CD14-positive monocyte (primary cell): ENCODE measurements around the gene EPB41L2. TPM values are rescaled to one million over a fixed set of nuclear protein-coding genes. Genes with fewer than 3 reads are reported as not detected.

Experiments used
- DNase-seq, 3 donors: peaks; one replicate each; pipeline ENCODE4 v3.0.0-alpha.2; 2011 to 2022
- H2AFZ ChIP-seq: 2 replicates; pipeline ENCODE4 v1.6.0; 2012; ENCODE audit warnings: mild to moderate bottlenecking, low read depth, low read length, inconsistent platforms; ENCODE audit not compliant: insufficient read depth, poor library complexity, severe bottlenecking
- H3K27ac ChIP-seq, 2 donors: 1 replicate in 1 of 2; 2 replicates in 1 of 2; pipeline ENCODE4 v1.5.1; 2012 to 2013; ENCODE audit warnings: low read length in 2 of 2, control low read depth in 1 of 2, inconsistent platforms in 1 of 2, low read depth in 1 of 2, mild to moderate bottlenecking in 1 of 2
- H3K27me3 ChIP-seq, 2 donors: one replicate each; pipeline versions ENCODE4 v1.6.0 to v1.6.1; 2011 to 2013; ENCODE audit warnings: low read length in 2 of 2; ENCODE audit not compliant: control insufficient read depth in 2 of 2, insufficient read depth in 2 of 2
- H3K36me3 ChIP-seq, 2 donors: replicated peaks in 1 of 2; 1 replicate in 1 of 2; 2 replicates in 1 of 2; pipeline versions ENCODE4 v1.5.1 to v1.6.1; 2012 to 2013; ENCODE audit warnings: low read length in 2 of 2, control low read depth in 1 of 2, inconsistent platforms in 1 of 2, mild to moderate bottlenecking in 1 of 2; ENCODE audit not compliant: insufficient read depth in 2 of 2, control insufficient read depth in 1 of 2
- H3K4me1 ChIP-seq, 2 donors: 1 replicate in 1 of 2; 2 replicates in 1 of 2; pipeline versions ENCODE4 v1.5.1 to v1.6.1; 2012 to 2013; ENCODE audit warnings: low read length in 2 of 2, control low read depth in 1 of 2, inconsistent platforms in 1 of 2, mild to moderate bottlenecking in 1 of 2, moderate library complexity in 1 of 2; ENCODE audit not compliant: insufficient read depth in 2 of 2, control insufficient read depth in 1 of 2
- H3K4me2 ChIP-seq: replicated peaks from 2 replicates; pipeline ENCODE3; 2012; ENCODE audit warnings: low read length, moderate library complexity, mild to moderate bottlenecking; ENCODE audit not compliant: poor library complexity, severe bottlenecking; ENCODE audit errors: extremely low read depth
- H3K4me3 ChIP-seq, 3 experiments: fragments of 200-600 bp in 1 of 3; sonication (generic) in 1 of 3; replicated peaks in 1 of 3; 1 replicate in 2 of 3; 2 replicates in 1 of 3; pipeline ENCODE4 v1.5.1; 2011 to 2013; ENCODE audit warnings: low read length in 3 of 3, mild to moderate bottlenecking in 3 of 3, control low read depth in 2 of 3, low read depth in 2 of 3, inconsistent platforms in 1 of 3, moderate library complexity in 1 of 3
- H3K79me2 ChIP-seq: 2 replicates; pipeline ENCODE4 v1.6.0; 2012; ENCODE audit warnings: mild to moderate bottlenecking, control low read depth, inconsistent platforms, low read length, moderate library complexity; ENCODE audit not compliant: insufficient read depth
- H3K9ac ChIP-seq: 2 replicates; pipeline ENCODE4 v1.6.0; 2017; ENCODE audit warnings: low read length, mild to moderate bottlenecking; ENCODE audit not compliant: insufficient read depth, poor library complexity, severe bottlenecking
- H3K9me3 ChIP-seq, 2 donors: replicated peaks in 1 of 2; 1 replicate in 1 of 2; 2 replicates in 1 of 2; pipeline versions ENCODE4 v1.5.1 to v1.6.1; 2012 to 2013; ENCODE audit warnings: low read length in 2 of 2, control low read depth in 1 of 2; ENCODE audit not compliant: control insufficient read depth in 1 of 2, insufficient read depth in 1 of 2
- H4K20me1 ChIP-seq: 2 replicates; pipeline ENCODE4 v1.6.0; 2012; ENCODE audit warnings: mild to moderate bottlenecking, low read length, control low read depth, moderate library complexity; ENCODE audit not compliant: insufficient read depth
- H3K27ac Mint-ChIP-seq, 7 donors: one replicate each; pipeline ENCODE4 v1.8.0; 2020; ENCODE audit warnings: mild to moderate bottlenecking in 7 of 7, mixed read lengths in 7 of 7, moderate library complexity in 6 of 7, inconsistent platforms in 2 of 7
- H3K27me3 Mint-ChIP-seq, 3 donors: one replicate each; pipeline ENCODE4 v1.8.0; 2021 to 2022; ENCODE audit warnings: low read depth in 3 of 3, mild to moderate bottlenecking in 3 of 3, mixed read lengths in 3 of 3, moderate library complexity in 3 of 3, inconsistent platforms in 1 of 3
- H3K36me3 Mint-ChIP-seq, 2 donors: one replicate each; pipeline ENCODE4 v1.8.0; 2020; ENCODE audit warnings: mixed read lengths in 2 of 2, inconsistent platforms in 1 of 2, mild to moderate bottlenecking in 1 of 2
- H3K4me1 Mint-ChIP-seq: one replicate; pipeline ENCODE4 v1.8.0; 2020; ENCODE audit warnings: mild to moderate bottlenecking, mixed read lengths
- H3K4me3 Mint-ChIP-seq, 2 donors: one replicate each; pipeline ENCODE4 v1.8.0; 2020; ENCODE audit warnings: mild to moderate bottlenecking in 2 of 2, mixed read lengths in 2 of 2, moderate library complexity in 1 of 2
- H3K9me3 Mint-ChIP-seq, 7 donors: one replicate each; pipeline ENCODE4 v1.8.0; 2020 to 2022; ENCODE audit warnings: mixed read lengths in 7 of 7, mild to moderate bottlenecking in 6 of 7, moderate library complexity in 6 of 7, inconsistent platforms in 2 of 7
- WGBS: methylation state at CpG from one replicate; pipeline ENCODE4 v1.1.5; 2013; ENCODE audit warnings: missing lambda C conversion rate; ENCODE audit not compliant: insufficient coverage; 5-methylcytosine and 5-hydroxymethylcytosine counted together
- intact Hi-C, 2 donors: fragments of 100-400 bp; cut with micrococcal nuclease; formaldehyde crosslinking; loops; one replicate each; pipeline versions ENCODE4 v1.15.0 to v1.15.1; 2023
- polyA plus RNA-seq, 3 donors: library from polyadenylated mRNA; depleted of rRNA in 1 of 3; unstranded in 2 of 3; stranded (reverse) in 1 of 3; fragments of 300-500 nt in 2 of 3; fragments of >200 nt in 1 of 3; fragmentation: Illumina TruSeq in 2 of 3; gene quantifications; 1 replicate in 2 of 3; 2 replicates in 1 of 3; pipeline ENCODE4 v1.2.3, GENCODE V29; 2012 to 2021
- TF ChIP-seq, protein P1 (sequence below): fragments of 200-600 bp; IDR thresholded peaks from one replicate; pipeline ENCODE4 v1.8.0; 2022; ENCODE audit warnings: antibody characterized with exemption, mild to moderate bottlenecking

Gene EPB41L2
- polyA plus RNA-seq, 3 donors: 3.4 to 7.2 (median 4.6) TPM

- Mint-ChIP-seq H3K4me1 (no peaks in the 10 kb centered on the region), H3K27ac (no peak overlapping the region), H3K4me3 (no peak overlapping the region), H3K36me3 (no peaks in the 10 kb centered on the region), H3K27me3 (peaks cover 0 to 2% (median 2%) of the 10 kb centered on the region in 3 donors), H3K9me3 (peaks cover 11 to 23% (median 14%) of the 10 kb centered on the region in 7 donors)
- H3K4me3 ChIP-seq: no peak overlapping the region
- peaks cover 9 to 12% of the 10 kb centered on the region in 2 donors for H3K9me3 ChIP-seq
- H3K27ac ChIP-seq: no peak overlapping the region
- TF ChIP-seq, protein P1, sequence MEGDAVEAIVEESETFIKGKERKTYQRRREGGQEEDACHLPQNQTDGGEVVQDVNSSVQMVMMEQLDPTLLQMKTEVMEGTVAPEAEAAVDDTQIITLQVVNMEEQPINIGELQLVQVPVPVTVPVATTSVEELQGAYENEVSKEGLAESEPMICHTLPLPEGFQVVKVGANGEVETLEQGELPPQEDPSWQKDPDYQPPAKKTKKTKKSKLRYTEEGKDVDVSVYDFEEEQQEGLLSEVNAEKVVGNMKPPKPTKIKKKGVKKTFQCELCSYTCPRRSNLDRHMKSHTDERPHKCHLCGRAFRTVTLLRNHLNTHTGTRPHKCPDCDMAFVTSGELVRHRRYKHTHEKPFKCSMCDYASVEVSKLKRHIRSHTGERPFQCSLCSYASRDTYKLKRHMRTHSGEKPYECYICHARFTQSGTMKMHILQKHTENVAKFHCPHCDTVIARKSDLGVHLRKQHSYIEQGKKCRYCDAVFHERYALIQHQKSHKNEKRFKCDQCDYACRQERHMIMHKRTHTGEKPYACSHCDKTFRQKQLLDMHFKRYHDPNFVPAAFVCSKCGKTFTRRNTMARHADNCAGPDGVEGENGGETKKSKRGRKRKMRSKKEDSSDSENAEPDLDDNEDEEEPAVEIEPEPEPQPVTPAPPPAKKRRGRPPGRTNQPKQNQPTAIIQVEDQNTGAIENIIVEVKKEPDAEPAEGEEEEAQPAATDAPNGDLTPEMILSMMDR: no peak
- H3K27me3 ChIP-seq: no peaks in the 10 kb centered on the region
- no peak overlapping the region for H3K9ac ChIP-seq
- no peaks in the 10 kb centered on the region for H3K79me2 ChIP-seq
- no CpG with 5 or more reads among the region's 5 CpGs for WGBS
- H3K36me3 ChIP-seq: no peaks in the 10 kb centered on the region
- intact Hi-C loops: no loop called here
- H3K4me1 ChIP-seq: no peaks in the 10 kb centered on the region
- no peak overlapping the region for H2AFZ ChIP-seq
- no peak for DNase-seq
- H3K4me2 ChIP-seq: no peak overlapping the region
- no peaks in the 10 kb centered on the region for H4K20me1 ChIP-seq
Observed at GRCh38 chr6:131048459-131048858, 14.6 kb downstream of the EPB41L2 start.

DNA sequence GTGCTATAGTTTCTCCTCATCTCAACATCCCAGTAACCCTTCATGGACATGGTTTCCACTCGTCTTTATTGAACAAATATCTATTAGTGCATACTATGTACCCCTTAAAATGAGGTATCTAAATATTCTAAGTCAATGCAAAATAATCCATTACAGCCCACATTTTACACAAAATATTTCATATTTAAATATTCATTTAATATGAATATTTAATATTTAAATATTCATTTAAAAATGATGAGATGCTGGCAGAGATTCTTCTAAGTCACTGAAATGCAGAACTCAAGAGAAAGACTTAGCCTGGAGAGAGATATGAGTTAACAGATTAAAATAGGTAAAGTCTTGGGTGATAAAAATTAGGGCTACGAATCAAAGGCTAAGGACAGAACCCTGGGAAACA is 17.9 kb downstream of the EPB41L2 start:
- H3K4me1 ChIP-seq: no peaks in the 10 kb centered on the region
- no peak overlapping the region for H3K9ac ChIP-seq
- H2AFZ ChIP-seq: no peak overlapping the region
- no peaks in the 10 kb centered on the region for H3K36me3 Mint-ChIP-seq
- no peaks in the 10 kb centered on the region for H3K36me3 ChIP-seq
- no peaks in the 10 kb centered on the region for H3K79me2 ChIP-seq
- no peak overlapping the region for H3K4me2 ChIP-seq
- no peak overlapping the region for H3K4me3 Mint-ChIP-seq
- H4K20me1 ChIP-seq: no peaks in the 10 kb centered on the region
- no peak for DNase-seq
- H3K9me3 ChIP-seq: no peaks in the 10 kb centered on the region
- no peaks in the 10 kb centered on the region for H3K4me1 Mint-ChIP-seq
- H3K9me3 Mint-ChIP-seq: peaks cover 0 to 10% (median 5%) of the 10 kb centered on the region in 7 donors
- peaks cover 0 to 2% (median 2%) of the 10 kb centered on the region in 3 donors for H3K27me3 Mint-ChIP-seq
- no peak overlapping the region for H3K4me3 ChIP-seq
- H3K27ac ChIP-seq: no peak overlapping the region
- no CpG with 5 or more reads among the region's 2 CpGs for WGBS
- H3K27ac Mint-ChIP-seq: no peak overlapping the region
- H3K27me3 ChIP-seq: no peaks in the 10 kb centered on the region
- intact Hi-C loops: no loop called here
- TF ChIP-seq, protein P1: no peak
